ENCODE results near the gene NRF1. TPM values are rescaled to one million over a fixed set of nuclear protein-coding genes. Genes with fewer than 3 reads are reported as not detected.
"Not testable (repeated sequence)": the region's sequence is repeated elsewhere in the genome, so short reads cannot be mapped to it uniquely, and the experiment has no call there.

NRF1 gene
- total RNA-seq, 2 experiments from 2014 or later: 17.9 to 20.4 TPM

DNA sequence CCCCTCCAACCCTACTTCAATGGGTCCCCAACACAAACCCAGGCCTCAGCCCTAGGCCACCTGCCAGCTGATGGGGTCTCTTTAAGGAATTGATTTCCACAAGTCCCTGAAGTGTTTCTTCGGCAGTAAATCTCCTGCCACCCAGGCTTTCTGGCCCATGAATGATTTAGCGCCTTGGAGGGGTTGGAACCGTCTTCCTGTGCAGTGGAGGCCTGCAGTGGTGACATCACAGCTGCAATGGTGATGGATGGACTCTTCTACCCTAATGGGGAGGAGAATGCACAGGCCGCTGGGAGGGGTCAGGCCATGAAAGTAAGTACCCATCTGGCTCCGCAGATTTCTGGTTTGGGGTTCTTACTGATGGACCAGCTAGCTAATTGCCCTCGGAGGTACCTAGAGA is 177.5 kb downstream of the NRF1 start:
- no peak for DNase-seq
- Mint-ChIP-seq H3K36me3 (no peaks in the 10 kb centered on the region), H3K9me3 (no peaks in the 10 kb centered on the region), H3K27me3 (peaks cover 58% of the 10 kb centered on the region), H3K4me1 (peaks cover 15% of the 10 kb centered on the region), H3K4me3 (no peak overlapping the region), H3K27ac (no peak overlapping the region)

DNA sequence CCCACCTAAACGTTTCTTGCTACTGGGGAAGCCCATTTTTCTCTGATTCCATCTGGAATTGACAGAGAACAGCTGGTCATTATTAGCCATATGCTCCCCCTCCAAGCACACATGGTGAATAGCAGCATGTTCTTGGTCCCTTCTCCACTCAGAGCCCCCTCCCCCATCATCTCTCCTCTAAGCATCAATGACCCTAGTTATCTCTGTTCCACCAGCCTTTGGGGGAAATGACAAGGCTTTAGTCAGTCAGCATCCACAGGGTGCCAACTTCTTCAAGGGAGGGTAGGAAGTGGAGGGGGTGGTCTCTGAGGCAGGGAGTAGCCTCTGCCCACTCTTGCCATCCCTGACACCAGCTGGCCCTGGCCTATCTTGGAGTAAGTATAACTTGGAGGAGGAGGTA is 178.1 kb downstream of the NRF1 start:
- peaks cover 15% of the 10 kb centered on the region for H3K4me1 Mint-ChIP-seq
- no peak overlapping the region for H3K27ac Mint-ChIP-seq
- no peaks in the 10 kb centered on the region for H3K36me3 Mint-ChIP-seq

DNA sequence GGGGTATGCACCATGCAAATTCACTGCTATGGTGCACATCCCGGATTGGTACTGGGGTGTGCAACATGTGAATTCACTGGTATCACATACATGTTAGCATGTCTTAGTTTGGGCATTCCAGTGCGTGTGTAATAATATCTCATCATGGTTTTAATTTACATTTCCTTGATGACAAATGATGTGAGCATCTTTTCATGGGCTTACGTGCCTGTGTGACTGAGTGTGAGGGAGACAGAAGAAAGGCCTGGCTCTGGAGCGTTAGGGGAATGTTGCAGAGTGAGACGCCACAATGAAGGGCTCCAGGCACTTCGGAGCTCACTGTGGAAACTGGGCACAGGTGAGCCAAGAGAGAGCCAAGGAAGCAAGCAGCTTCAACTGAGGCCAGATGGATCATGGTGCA is 178.6 kb downstream of the NRF1 start:
- H3K27me3 Mint-ChIP-seq: peaks cover 47% of the 10 kb centered on the region
- no peak overlapping the region for H3K27ac Mint-ChIP-seq
- no peak overlapping the region for H3K4me3 Mint-ChIP-seq
- H3K4me1 Mint-ChIP-seq: peaks cover 11% of the 10 kb centered on the region
- no peaks in the 10 kb centered on the region for H3K9me3 Mint-ChIP-seq
- DNase-seq: no peak
- no peaks in the 10 kb centered on the region for H3K36me3 Mint-ChIP-seq

More for the DNA sequence above, 178.1 kb downstream of the NRF1 start:
- no peak for DNase-seq
- no peak overlapping the region for H3K4me3 Mint-ChIP-seq
- H3K9me3 Mint-ChIP-seq: no peaks in the 10 kb centered on the region
- H3K27me3 Mint-ChIP-seq: peaks cover 52% of the 10 kb centered on the region

DNA sequence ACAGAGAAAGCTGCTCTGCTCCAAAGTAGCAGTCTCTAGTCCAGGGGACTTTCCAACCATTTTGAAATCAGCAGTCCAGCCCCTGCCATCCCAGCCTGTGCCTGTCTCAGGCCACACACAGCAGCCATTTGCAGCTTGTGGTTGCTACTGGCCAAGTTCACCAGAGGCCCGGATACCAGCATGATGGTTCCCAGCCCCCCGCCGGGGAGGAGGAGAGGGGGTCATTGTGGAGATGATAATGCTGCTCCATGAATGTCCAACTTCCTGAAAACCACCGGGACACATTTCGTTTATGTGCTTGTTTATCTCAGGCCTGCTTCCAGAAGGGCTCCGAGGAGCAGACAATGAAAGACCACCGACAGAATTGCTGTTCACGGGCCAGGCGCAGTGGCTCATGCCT is 181.2 kb downstream of the NRF1 start:
- Mint-ChIP-seq H3K27ac (no peak overlapping the region), H3K27me3 (peaks cover 23% of the 10 kb centered on the region), H3K4me1 (no peaks in the 10 kb centered on the region), H3K4me3 (no peak overlapping the region), H3K9me3 (no peaks in the 10 kb centered on the region), H3K36me3 (no peaks in the 10 kb centered on the region)
- no peak for DNase-seq

DNA sequence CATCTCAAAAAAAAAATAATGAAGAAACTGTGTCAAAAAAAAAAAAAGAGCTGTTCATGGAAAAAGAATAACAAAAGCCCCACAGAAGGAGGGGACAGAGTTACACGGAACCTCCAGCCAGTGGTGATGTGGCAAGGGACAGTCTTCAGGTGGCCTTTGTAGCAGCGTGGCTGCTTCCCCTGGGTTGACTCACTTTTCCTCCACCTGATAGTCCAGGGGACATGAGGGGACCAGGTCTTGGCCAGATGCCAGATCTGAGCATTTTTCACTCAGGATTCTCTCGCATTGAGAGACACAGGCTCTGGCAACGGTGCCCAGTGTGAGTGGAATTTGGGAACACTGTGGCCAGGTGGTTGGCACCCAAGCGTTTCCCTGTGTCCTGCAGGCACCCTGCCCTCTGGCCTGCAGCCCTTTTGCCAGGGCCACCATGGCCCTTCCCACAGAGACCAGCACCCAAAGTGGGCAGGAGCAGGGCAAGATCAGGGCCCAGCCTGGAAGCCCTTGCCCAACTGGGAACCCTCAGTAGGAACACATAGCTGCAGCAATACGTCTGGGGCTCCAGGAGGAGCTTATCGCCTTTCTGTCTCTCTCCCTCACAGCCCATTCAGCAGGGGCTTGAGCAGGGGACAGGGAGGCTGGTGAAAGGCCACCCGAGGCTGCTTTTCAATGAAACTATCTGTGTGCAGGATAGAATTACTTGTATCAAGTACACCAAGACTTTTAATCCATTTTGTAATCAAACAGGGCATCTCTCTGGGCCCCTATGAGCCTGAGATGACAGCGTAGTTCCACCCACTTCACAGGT is 182.2 kb downstream of the NRF1 start:
- Mint-ChIP-seq H3K4me1 (no peaks in the 10 kb centered on the region), H3K9me3 (no peaks in the 10 kb centered on the region), H3K36me3 (no peaks in the 10 kb centered on the region), H3K4me3 (no peak overlapping the region), H3K27me3 (peaks cover 19% of the 10 kb centered on the region), H3K27ac (no peak overlapping the region)
- no peak for DNase-seq

DNA sequence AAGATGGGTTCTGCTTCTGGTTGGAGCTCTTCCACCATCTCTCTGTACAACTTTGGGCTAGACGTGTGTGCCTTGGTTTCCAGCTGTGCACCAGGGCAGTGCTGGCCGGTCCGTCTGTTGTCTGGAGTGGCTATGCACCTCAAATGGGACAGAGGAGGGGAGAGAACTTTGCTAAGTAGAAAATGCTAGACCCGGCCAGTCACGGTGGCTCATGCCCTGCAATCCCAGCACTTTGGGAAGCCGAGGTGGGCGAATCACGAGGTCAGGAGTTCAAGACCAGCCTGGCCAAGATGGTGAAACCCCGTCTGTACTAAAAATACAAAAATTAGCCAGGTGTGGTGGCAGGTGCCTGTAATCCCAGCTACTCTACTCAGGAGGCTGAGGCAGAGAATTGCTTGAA is 182.9 kb downstream of the NRF1 start:
- DNase-seq, H3K27ac Mint-ChIP-seq, H3K4me1 Mint-ChIP-seq: not testable (repeated sequence)

DNA sequence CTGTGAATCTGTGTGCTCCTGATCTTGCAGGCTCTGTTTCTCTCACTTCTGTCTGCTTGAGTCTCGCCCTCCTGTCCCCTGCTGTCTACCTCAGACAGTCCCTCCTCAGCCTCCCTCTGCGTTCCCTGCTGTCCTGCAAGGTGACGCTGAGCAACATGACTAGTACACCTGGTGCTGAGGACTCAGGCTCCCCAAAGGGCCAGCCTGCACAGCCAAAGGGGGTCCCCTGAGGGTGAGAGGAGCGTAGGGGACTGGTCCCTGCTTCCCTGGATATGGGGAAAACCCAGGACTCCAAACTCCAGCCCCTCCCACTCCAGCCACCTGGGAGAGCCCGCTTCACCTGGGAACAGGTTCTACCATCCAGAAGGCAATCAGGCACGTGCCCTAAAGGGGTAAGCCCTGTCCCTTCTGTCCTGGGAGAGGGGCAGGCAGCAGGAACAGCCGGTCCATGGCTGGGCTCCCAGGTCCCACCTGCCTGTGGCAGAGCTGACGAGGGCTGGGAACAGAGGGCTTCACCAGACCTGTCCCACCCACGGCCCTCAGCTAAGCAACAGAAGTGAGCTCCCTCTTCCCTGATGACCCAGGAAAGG is 184.8 kb downstream of the NRF1 start:
- Mint-ChIP-seq H3K27ac (no peak overlapping the region), H3K4me3 (no peak overlapping the region), H3K4me1 (no peaks in the 10 kb centered on the region), H3K9me3 (no peaks in the 10 kb centered on the region), H3K27me3 (peaks cover 8% of the 10 kb centered on the region), H3K36me3 (no peaks in the 10 kb centered on the region)
- no peak for DNase-seq

More for the DNA sequence above, 182.9 kb downstream of the NRF1 start:
- H3K36me3 Mint-ChIP-seq, H3K9me3 Mint-ChIP-seq, H3K4me3 Mint-ChIP-seq: not testable (repeated sequence)
- H3K27me3 Mint-ChIP-seq: peaks cover 13% of the 10 kb centered on the region

DNA sequence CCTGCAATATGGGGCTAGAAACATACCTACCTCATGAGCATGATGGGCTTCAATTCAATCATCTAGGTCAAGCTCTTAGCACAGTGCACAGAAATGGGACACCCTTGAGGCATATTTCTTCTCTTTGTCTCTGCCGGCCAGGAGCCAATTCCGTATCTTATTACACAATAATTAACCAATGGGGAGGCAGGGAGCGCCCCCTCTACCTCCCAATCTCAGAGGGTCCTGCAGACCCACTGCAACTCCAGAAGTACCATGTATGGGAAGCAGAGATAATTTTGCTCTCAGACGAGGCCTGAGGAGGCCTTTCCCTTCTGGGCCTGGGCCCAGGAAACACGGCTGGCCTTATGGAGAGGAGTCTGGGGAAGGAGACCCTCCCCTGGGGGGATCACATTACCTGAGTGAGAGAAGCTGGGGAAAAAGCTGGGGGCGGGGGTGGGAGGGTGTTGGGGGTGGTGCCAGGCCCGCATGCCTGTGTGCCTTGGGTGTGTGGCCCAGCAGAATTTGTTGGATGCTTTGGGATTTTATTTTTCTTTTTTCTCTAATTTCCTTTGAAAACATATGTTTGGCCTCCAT is 185.8 kb downstream of the NRF1 start:
- Mint-ChIP-seq H3K4me3 (no peak overlapping the region), H3K27ac (no peak overlapping the region), H3K4me1 (no peaks in the 10 kb centered on the region), H3K9me3 (no peaks in the 10 kb centered on the region), H3K36me3 (no peaks in the 10 kb centered on the region), H3K27me3 (peaks cover 6% of the 10 kb centered on the region)
- DNase-seq: no peak

DNA sequence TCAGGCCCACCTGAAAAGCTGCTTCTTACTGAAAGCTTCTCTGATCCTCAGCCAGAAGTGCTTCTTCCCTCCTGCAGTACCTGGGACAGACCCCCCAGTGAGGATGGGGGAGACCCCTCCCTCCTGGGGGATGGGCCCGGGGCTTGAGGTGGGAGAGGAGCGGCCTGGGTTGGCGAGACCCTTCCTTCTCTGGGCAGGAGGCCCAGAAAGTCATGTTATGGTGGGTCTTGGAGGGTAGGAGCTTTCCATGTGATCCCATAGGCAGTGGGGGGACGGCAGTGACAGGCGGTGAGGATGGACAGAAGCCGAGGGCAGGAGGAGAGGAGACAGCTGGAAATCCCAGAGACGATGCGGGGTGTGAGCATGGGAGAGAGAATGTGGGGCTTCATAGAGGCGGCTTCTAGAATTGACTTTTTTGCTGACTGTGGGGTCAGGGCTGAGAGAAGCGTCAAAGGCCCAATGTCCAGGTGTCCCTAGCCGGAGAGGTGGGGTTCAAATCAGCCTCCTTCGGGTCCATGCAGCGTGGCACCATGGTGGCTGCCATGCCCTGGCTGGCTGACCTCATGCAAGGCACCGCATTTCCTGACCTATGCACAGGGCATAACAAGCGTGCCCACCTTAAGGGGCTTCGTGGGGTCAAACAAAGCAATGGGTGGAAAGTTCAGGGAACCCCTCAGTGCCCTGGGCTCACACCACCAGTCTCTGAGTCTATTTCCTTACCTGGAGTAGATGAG is 187.3 kb downstream of the NRF1 start:
- no peaks in the 10 kb centered on the region for H3K4me1 Mint-ChIP-seq
- no peaks in the 10 kb centered on the region for H3K36me3 Mint-ChIP-seq
- DNase-seq: no peak
- H3K27me3 Mint-ChIP-seq: peaks cover 6% of the 10 kb centered on the region
- H3K9me3 Mint-ChIP-seq: no peaks in the 10 kb centered on the region
- no peak overlapping the region for H3K27ac Mint-ChIP-seq
- H3K4me3 Mint-ChIP-seq: no peak overlapping the region

DNA sequence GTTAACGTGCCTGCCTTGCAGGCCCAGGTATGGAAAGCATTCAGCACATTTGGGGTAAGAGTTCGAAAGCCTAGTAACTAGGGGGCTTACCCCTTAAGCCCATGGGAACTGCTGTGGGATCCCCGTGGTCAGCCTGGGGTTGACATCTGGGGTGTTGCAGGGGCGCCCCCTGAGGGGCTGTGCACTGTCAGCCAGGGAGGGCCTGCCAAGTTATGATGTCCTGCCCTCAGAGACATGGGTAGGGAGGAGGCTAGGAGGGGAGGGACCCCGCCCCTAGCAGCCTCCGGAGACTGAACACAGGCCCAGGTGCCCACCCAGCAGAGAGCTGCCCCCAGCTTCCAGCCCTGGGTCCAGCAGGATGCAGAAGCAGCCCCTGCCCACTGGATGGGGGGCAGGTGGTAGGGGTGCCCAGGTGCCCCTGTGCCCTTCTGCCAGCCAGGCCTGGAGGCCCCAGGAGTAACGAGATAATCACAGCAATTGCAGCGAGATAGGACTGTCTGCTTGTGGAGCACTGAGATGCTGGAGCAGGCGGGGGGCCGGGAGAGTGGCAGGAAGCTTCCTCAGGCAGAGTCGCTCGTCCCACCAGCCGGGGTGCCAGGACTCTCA is 187.9 kb downstream of the NRF1 start:
- Mint-ChIP-seq H3K4me3 (no peak overlapping the region), H3K36me3 (no peaks in the 10 kb centered on the region)

DNA sequence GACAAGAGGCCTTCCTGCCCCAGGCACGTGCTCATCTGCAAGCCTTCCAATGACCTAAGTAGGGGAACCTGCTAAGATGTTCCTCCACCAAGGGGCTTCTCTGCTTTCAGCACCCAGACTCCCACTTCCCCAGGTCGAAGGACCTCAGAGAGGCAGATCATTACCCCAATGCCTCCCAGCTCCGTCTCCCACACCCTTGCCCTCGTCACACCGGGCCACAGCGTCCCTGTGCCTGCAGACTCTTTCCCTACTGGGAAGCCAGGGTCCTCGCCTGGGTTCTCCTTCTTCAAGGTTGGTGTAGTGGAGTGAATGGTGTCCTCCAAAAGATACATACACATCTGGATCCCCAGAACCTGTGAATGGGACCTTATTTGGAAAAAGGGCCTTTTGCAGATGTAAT is 189.4 kb downstream of the NRF1 start:
- Mint-ChIP-seq H3K4me3 (no peak overlapping the region), H3K36me3 (no peaks in the 10 kb centered on the region), H3K27ac (no peak overlapping the region), H3K9me3 (no peaks in the 10 kb centered on the region), H3K27me3 (peaks cover 6% of the 10 kb centered on the region), H3K4me1 (no peaks in the 10 kb centered on the region)
- no peak for DNase-seq

More for the DNA sequence above, 187.9 kb downstream of the NRF1 start:
- no peak for DNase-seq
- no peak overlapping the region for H3K27ac Mint-ChIP-seq
- H3K27me3 Mint-ChIP-seq: peaks cover 6% of the 10 kb centered on the region
- no peaks in the 10 kb centered on the region for H3K9me3 Mint-ChIP-seq
- H3K4me1 Mint-ChIP-seq: no peaks in the 10 kb centered on the region

DNA sequence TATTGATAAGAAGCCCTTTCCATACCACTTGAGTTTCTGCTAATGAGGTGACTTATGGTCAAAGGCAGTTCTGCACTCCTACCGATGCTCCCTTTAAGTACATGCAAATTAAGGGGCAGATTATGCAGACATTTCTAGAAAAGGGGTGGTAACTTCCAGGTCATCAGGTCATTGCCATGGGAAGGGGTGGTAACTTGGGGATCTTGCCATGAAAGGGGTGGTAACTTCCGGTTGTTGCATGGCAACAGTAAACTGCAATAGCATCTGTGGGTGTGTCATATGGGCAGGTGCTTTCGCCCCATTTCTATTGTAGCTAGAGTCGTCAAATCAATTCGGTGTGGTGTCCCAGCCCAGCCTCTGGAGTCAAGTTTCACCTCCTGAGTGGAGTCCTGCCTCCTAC is 190.4 kb downstream of the NRF1 start:
- H3K27me3 Mint-ChIP-seq: peaks cover 3% of the 10 kb centered on the region
- no peaks in the 10 kb centered on the region for H3K9me3 Mint-ChIP-seq
- H3K4me3 Mint-ChIP-seq: no peak overlapping the region
- no peaks in the 10 kb centered on the region for H3K4me1 Mint-ChIP-seq
- H3K36me3 Mint-ChIP-seq: no peaks in the 10 kb centered on the region
- no peak overlapping the region for H3K27ac Mint-ChIP-seq
- DNase-seq: no peak

DNA sequence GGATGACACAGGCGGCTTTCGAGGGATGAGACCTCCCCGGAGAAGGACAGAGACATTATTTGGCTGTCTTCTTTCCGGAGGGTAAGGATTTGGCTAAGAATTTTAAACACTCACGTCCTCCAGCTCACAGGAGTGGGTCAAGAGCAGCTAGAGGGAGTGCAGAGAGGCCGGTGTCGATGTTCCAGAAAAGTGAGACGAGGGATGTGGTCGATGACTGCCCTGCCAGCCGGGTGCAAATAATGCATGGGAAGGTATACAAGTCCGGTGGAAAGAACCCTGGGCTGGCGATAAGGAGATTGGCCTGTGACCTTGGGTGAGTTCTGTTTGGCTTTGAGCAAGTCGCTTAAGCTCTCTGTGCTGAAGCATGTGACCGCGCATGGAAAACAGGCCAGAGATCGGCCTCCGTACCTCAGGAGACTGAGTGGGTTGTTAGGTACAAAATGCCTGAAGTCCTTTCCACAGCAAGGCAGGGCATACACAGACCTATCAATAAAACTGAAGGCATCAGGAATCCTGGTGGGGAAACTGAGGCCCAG is 192.1 kb downstream of the NRF1 start:
- Mint-ChIP-seq H3K4me3 (no peak overlapping the region), H3K9me3 (no peaks in the 10 kb centered on the region), H3K27ac (no peak overlapping the region), H3K4me1 (no peaks in the 10 kb centered on the region), H3K27me3 (peaks cover 3% of the 10 kb centered on the region), H3K36me3 (no peaks in the 10 kb centered on the region)
- DNase-seq: no peak

DNA sequence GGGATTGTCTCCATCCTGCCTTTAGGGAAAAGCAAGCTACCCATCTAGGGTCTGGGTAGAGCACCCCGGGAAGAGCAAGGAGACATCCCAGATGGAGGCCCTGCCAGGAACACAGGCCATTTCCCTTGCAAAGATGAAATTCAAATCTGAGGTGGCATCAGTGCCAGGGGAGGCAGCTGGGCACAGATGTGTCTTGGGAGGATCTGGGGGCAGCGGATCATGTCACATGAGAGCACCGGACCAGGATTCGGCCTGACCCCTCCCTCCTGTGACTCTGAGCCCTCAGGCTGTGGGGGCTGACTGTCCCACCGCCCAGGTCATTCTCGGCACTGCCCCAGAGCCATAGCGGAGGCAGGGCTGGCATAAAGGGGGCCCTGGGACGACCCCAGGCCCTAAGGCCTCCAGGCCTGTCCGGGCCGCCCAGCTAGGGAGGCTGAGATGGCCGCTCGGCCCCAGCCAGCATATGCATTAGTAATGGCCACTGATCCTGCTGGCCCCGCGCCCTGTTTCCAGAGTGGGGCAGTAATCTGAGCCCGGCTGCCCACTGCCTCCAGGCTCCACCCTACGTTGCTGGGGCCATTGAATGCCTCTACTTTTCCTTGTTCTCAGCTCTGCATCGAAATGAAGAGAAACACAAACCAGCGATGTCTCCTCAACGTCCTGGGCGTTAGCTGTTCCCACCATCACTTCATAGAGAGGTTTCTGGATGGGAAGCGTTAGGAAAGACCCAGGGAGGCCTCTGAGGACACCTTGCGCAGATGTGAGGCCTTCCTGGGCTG is 192.8 kb downstream of the NRF1 start:
- DNase-seq: no peak
- Mint-ChIP-seq H3K36me3 (no peaks in the 10 kb centered on the region), H3K4me1 (no peaks in the 10 kb centered on the region), H3K27me3 (peaks cover 3% of the 10 kb centered on the region), H3K4me3 (no peak overlapping the region), H3K27ac (no peak overlapping the region), H3K9me3 (no peaks in the 10 kb centered on the region)
